Right atrium auricular region (tissue), 2 donors: ENCODE measurements around the gene STXBP1. TPM values are rescaled to one million over a fixed set of nuclear protein-coding genes. Genes with fewer than 3 reads are reported as not detected.

Source experiments
- DNase-seq: peaks from one replicate; pipeline ENCODE4 v3.0.0-alpha.2; 2019; ENCODE audit warnings: low spot score
- H3K27ac ChIP-seq, 2 donors: fragments of 200-600 bp; sonication (generic); 1 replicate in 1 of 2; 2 replicates in 1 of 2; pipeline ENCODE4 v1.5.1; 2016 to 2019
- H3K27me3 ChIP-seq, 2 donors: fragments of 200-600 bp; sonication (generic); one replicate each; pipeline versions ENCODE4 v1.5.1 to v1.6.0; 2017 to 2019
- H3K36me3 ChIP-seq: fragments of 200-600 bp; sonication (generic); one replicate; pipeline ENCODE4 v1.5.1; 2016
- H3K4me1 ChIP-seq, 2 donors: fragments of 200-600 bp; sonication (generic); one replicate each; pipeline versions ENCODE4 v1.5.1 to v1.6.0; 2017 to 2019
- H3K4me3 ChIP-seq, 2 donors: fragments of 200-600 bp; sonication (generic); 1 replicate in 1 of 2; 2 replicates in 1 of 2; pipeline ENCODE4 v1.5.1; 2017 to 2019; ENCODE audit warnings: mild to moderate bottlenecking in 1 of 2, moderate library complexity in 1 of 2
- H3K9me3 ChIP-seq, 2 donors: fragments of 200-600 bp; sonication (generic); one replicate each; pipeline ENCODE4 v1.5.1; 2019
- CTCF ChIP-seq, 2 donors: fragments of 200-600 bp; sonication (generic); IDR thresholded peaks; one replicate each; pipeline ENCODE4 v1.5.1; 2019; ENCODE audit warnings: antibody characterized with exemption in 2 of 2
- total RNA-seq, 2 donors: library from RNA; depleted of rRNA; stranded (reverse); fragments of >200 nt; gene quantifications; one replicate each; pipeline ENCODE4 v1.1.0, GENCODE V29; 2016

Gene STXBP1
- total RNA-seq, 2 donors from 2014 or later = 44.9 to 72.8 TPM

GRCh38 chr9:127700140-127700539 lies 88.1 kb downstream of the STXBP1 start:
- no peak for TF ChIP-seq CTCF (IDR thresholded peaks at IDR 0.05)
- no peak overlapping the region for H3K27ac ChIP-seq
- no peaks in the 10 kb centered on the region for H3K27me3 ChIP-seq
- no peak overlapping the region for H3K4me3 ChIP-seq
- no peaks in the 10 kb centered on the region for H3K36me3 ChIP-seq
- H3K9me3 ChIP-seq = no peaks in the 10 kb centered on the region
- H3K4me1 ChIP-seq = peaks cover 0 to 8% of the 10 kb centered on the region in 2 donors
- DNase-seq = no peak

- TF ChIP-seq CTCF (IDR thresholded peaks at IDR 0.05) = no peak
- Histone ChIP-seq H3K9me3 (no peaks in the 10 kb centered on the region), H3K4me3 (no peak overlapping the region), H3K36me3 (no peaks in the 10 kb centered on the region), H3K27ac (no peak overlapping the region), H3K4me1 (peaks cover 0 to 8% of the 10 kb centered on the region in 2 donors), H3K27me3 (no peaks in the 10 kb centered on the region)
- DNase-seq = no peak
These were observed 88.6 kb downstream of the STXBP1 start for GRCh38 chr9:127700594-127701255.

- H3K4me3 ChIP-seq = no peak overlapping the region
- no peak overlapping the region for H3K27ac ChIP-seq
- H3K4me1 ChIP-seq = peaks cover 0 to 8% of the 10 kb centered on the region in 2 donors
- H3K9me3 ChIP-seq = no peaks in the 10 kb centered on the region
- no peak for DNase-seq
- H3K27me3 ChIP-seq = no peaks in the 10 kb centered on the region
- H3K36me3 ChIP-seq = no peaks in the 10 kb centered on the region
- no peak for TF ChIP-seq CTCF (IDR thresholded peaks at IDR 0.05)
These were observed 91.3 kb downstream of the STXBP1 start for GRCh38 chr9:127703289-127703946.

GRCh38 chr9:127705577-127706379 lies 93.7 kb downstream of the STXBP1 start:
- H3K4me1 ChIP-seq = no peaks in the 10 kb centered on the region
- no peak overlapping the region for H3K4me3 ChIP-seq
- H3K9me3 ChIP-seq = no peaks in the 10 kb centered on the region
- no peaks in the 10 kb centered on the region for H3K36me3 ChIP-seq
- TF ChIP-seq CTCF (IDR thresholded peaks at IDR 0.05) = no peak
- no peak for DNase-seq
- H3K27ac ChIP-seq = no peak overlapping the region
- H3K27me3 ChIP-seq = no peaks in the 10 kb centered on the region

GRCh38 chr9:127706836-127707241 lies 94.8 kb downstream of the STXBP1 start, which contains the start of gene CFAP157:
Gene CFAP157, plus strand, starts transcription at chr9:127706988. Its CDS starts 44 bp downstream, at chr9:127707032.
- Histone ChIP-seq H3K27me3 (no peaks in the 10 kb centered on the region), H3K4me3 (no peak within 1 kb of the TSS), H3K36me3 (no peaks in the 10 kb centered on the region), H3K27ac (no peak within 1 kb of the TSS), H3K9me3 (no peaks in the 10 kb centered on the region), H3K4me1 (no peaks in the 10 kb centered on the region)
- DNase-seq = no peak
- no peak for TF ChIP-seq CTCF (IDR thresholded peaks at IDR 0.05)
